ENCODE results near the gene CHSY1.
"Not testable (repeated sequence)": the region's sequence is repeated elsewhere in the genome, so short reads cannot be mapped to it uniquely, and the experiment has no call there.

GRCh38 chr15:101287342-101287741 is 35.5 kb upstream of the CHSY1 start:
- not testable (repeated sequence) for TF ChIP-seq POLR2A (IDR thresholded peaks at IDR 0.05; ENCODE audit: low read depth, low read length); CTCF (conservative IDR thresholded peaks at IDR 0.05; ENCODE audit: low read depth, low read length); RAD21 (IDR thresholded peaks at IDR 0.05; ENCODE audit: low read length); FOS (IDR thresholded peaks at IDR 0.05; ENCODE audit: low read depth, low read length); CEBPB (IDR thresholded peaks at IDR 0.05; ENCODE audit: low read depth, low read length); RFX5 (IDR thresholded peaks at IDR 0.05; ENCODE audit: low read depth, low read length); RCOR1 (IDR thresholded peaks at IDR 0.05; ENCODE audit: insufficient replicate concordance, low read length); SMC3 (IDR thresholded peaks at IDR 0.05; ENCODE audit: low read depth, low read length); ELK1 (IDR thresholded peaks at IDR 0.05; ENCODE audit: borderline replicate concordance, low read depth, low read length); USF2 (IDR thresholded peaks at IDR 0.05; ENCODE audit: low read depth, low read length); CHD1 (IDR thresholded peaks at IDR 0.05; ENCODE audit: low read depth, low read length); MAFK (IDR thresholded peaks at IDR 0.05; ENCODE audit: low read depth, low read length)
